GM13977 (cell line): Measurements from ENCODE around the gene ZSCAN30.

Source experiments
- DNase-seq: peaks from one replicate; pipeline ENCODE4 v3.0.0; 2012; ENCODE audit warnings: low spot score
- CTCF ChIP-seq: IDR thresholded peaks from 2 replicates; pipeline ENCODE4 v1.5.1; 2012; ENCODE audit warnings: mild to moderate bottlenecking, control low read depth; ENCODE audit not compliant: insufficient read depth; ENCODE audit errors: extremely low read depth, missing control alignments
- in situ Hi-C: fragments of 300-500 bp; cut with MboI; formaldehyde crosslinking; loops from one replicate; pipeline ENCODE4 v1.12.0; 2022; ENCODE audit warnings: low sequenced_read_pairs, low pct_unique_long_range_greater_than_20kb, mixed read lengths, inconsistent platforms; ENCODE audit not compliant: unreplicated experiment

ZSCAN30 gene

GRCh38 chr18:35201256-35201931, 88.6 kb downstream of the ZSCAN30 start:
- DNase-seq = no peak
- in situ Hi-C loops = no loop called here
- TF ChIP-seq CTCF = no peak
